AG04450 (cell line): ENCODE measurements around the gene UROC1. TPM values are rescaled to one million over a fixed set of nuclear protein-coding genes. Genes with fewer than 3 reads are reported as not detected.

Experiments used
- CTCF ChIA-PET: fragments of 300-600, 350-600 bp; formaldehyde crosslinking; extraction: SDS; loops from one replicate; lab custom pipeline; 2022; ENCODE audit warnings: antibody characterized with exemption, inconsistent platforms; lab: Charles Lee
- POLR2A ChIA-PET: fragments of 350-600 bp; formaldehyde crosslinking; extraction: SDS; loops from one replicate; lab custom pipeline; 2021; ENCODE audit warnings: antibody characterized with exemption, inconsistent platforms; lab: Yijun Ruan, JAX
- DNase-seq: peaks from one replicate; pipeline ENCODE4 v3.0.0-alpha.2; 2011; ENCODE audit warnings: low read depth, low spot score
- H3K27ac ChIP-seq: one replicate; pipeline ENCODE4 v1.5.1; 2012; ENCODE audit warnings: low read depth, low read length, control low read depth
- H3K27me3 ChIP-seq: one replicate; pipeline ENCODE4 v1.6.0; 2012; ENCODE audit warnings: low read length; ENCODE audit not compliant: control insufficient read depth, insufficient read depth
- H3K4me3 ChIP-seq: 2 replicates; pipeline ENCODE4 v1.5.1; 2011; ENCODE audit warnings: mild to moderate bottlenecking, low read depth, low read length, control low read depth
- H3K9me3 ChIP-seq: 2 replicates; pipeline ENCODE4 v1.5.1; 2012; ENCODE audit warnings: low read length; ENCODE audit not compliant: control insufficient read depth, insufficient read depth
- polyA plus RNA-seq: library from polyadenylated mRNA; depleted of rRNA; stranded (reverse); fragments of >200 nt; gene quantifications from 2 replicates; pipeline ENCODE4 v1.2.3, GENCODE V29; 2011
- TF ChIP-seq, protein P1 (sequence below): IDR thresholded peaks from 2 replicates; pipeline ENCODE4 v1.5.1; 2011; ENCODE audit warnings: low read depth, low read length, control low read depth, inconsistent platforms

The UROC1 gene
- polyA plus RNA-seq, 1 experiment, result not detected

DNA sequence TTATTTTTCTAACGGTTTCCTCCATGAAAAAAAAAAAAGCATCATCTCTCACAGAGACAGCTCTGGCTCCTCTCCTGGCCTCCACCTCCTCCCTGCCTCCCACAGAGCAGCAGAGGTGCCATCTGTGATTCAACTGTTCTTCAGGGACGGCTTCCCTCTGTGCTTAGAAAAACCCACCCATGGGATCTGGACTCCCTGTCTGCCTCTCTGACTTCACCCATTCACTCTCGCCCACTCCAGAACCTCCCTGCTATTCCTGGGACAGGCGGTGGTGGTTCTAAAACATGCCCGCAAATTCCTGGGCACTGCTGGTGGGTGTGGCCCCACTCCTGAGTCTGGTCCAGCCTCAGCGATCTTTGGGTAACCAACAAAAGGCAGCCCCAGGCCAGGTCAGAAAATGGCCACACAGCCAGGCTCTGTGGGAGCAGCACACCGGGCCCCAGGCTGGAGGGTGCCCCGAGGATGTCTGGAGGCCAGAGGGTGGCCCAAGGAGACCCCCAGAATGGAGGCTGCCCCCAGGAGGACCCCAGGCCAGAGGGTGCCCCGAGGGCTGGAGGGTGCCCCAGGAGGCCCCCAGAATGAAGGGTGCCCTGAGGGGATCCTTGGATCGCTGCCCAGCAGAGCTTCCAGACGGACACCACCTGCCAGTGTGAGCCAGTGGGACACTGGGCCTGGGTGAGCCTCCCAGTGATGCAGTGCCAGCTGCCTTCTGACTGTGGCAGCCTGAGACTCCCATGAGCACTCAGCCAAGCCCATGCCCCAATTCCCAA lies 3.7 kb upstream of the UROC1 start:
- DNase-seq, result no peak
- no peak overlapping the region for H3K4me3 ChIP-seq
- TF ChIP-seq, protein P1, sequence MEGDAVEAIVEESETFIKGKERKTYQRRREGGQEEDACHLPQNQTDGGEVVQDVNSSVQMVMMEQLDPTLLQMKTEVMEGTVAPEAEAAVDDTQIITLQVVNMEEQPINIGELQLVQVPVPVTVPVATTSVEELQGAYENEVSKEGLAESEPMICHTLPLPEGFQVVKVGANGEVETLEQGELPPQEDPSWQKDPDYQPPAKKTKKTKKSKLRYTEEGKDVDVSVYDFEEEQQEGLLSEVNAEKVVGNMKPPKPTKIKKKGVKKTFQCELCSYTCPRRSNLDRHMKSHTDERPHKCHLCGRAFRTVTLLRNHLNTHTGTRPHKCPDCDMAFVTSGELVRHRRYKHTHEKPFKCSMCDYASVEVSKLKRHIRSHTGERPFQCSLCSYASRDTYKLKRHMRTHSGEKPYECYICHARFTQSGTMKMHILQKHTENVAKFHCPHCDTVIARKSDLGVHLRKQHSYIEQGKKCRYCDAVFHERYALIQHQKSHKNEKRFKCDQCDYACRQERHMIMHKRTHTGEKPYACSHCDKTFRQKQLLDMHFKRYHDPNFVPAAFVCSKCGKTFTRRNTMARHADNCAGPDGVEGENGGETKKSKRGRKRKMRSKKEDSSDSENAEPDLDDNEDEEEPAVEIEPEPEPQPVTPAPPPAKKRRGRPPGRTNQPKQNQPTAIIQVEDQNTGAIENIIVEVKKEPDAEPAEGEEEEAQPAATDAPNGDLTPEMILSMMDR, result no peak
- H3K9me3 ChIP-seq, result no peaks in the 10 kb centered on the region
- H3K27me3 ChIP-seq, result peaks cover 33% of the 10 kb centered on the region
- H3K27ac ChIP-seq, result no peak overlapping the region
- ChIA-PET POLR2A (no interaction called here), CTCF (interaction anchor here (0.6 to 2.9 kb wide), 13 partner anchors 10 to 934 kb away, joined by 3 to 37 read pairs (median 6); no protein-coding TSS in a partner anchor)

DNA sequence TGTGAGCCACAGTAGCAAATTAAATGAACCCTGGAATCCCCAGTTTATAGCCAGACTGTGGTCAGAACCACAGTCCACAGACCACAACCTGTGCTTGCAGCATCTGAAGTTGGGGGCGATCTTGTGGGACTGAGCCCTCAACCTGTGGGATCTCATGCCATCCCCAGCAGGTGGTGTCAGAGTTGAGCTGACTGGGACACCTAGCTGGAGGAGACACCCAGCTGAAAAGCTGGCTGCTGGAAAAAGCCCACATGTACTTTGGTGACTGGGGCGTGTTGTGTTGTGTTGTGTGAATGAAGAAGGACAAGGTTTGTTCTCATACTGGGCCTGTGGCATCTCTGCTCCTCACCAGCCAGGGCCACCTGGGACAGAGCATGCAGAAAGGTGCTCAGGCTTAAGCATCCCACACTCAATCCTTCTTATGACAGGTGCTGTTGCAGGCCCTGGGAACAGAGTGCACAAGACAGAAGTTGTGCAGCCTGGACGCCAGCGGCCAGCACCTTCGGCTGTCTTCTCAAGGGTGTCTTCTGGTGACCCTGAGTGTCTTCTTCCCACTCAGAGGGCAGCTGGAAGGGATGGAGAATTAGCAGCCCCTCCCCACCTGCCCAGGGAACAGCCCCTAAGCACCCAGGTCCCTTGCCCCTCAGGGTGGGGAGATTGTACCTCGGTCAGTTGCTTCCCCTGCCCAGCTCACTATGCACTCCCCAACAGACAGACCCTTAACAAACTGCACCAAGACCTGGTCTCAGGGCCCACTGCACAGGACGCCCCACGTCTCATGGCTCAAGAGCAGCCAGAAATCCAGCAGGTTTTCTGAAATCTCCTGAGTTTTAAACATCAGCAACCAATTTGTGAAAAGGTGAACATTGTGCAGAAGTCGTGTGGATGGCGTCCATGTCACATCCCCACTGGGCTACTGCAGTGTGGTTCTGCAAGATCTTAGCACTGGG lies 2.2 kb upstream of the UROC1 start:
- ChIA-PET POLR2A (no interaction called here), CTCF (interaction anchor here (0.9 to 1.1 kb wide), 2 partner anchors 11 to 936 kb away, joined by 3 to 4 read pairs; no protein-coding TSS in a partner anchor)
- H3K27ac ChIP-seq, result no peak overlapping the region
- TF ChIP-seq, protein P1, result no peak
- H3K9me3 ChIP-seq, result no peaks in the 10 kb centered on the region
- H3K4me3 ChIP-seq, result no peak overlapping the region
- peaks cover 26% of the 10 kb centered on the region for H3K27me3 ChIP-seq
- no peak for DNase-seq

DNA sequence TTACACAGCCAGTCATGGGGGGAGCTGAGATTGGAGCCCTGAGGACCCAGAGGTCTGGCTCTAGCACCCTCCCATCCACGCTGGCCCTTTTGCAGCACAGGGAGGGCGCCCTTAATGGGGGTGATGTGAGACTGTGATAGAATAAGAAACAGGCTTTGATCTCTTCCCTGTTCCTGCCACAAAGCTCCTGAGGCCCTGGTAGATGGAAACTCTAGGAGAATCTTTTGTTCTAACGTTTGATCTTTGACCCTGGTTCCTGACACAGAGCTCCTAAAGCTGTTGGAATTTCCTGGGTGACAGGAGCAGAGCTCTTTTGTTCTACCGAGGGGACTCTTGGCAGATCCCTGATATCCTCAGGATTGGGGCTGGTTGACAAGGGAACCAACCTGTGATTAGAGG lies 1.2 kb upstream of the UROC1 start:
- TF ChIP-seq, protein P1, result no peak
- Histone ChIP-seq H3K4me3 (no peak overlapping the region), H3K27ac (no peak overlapping the region), H3K9me3 (no peaks in the 10 kb centered on the region), H3K27me3 (peaks cover 21% of the 10 kb centered on the region)
- no peak for DNase-seq
- ChIA-PET CTCF (interaction anchor here (1.1 kb wide), 1 partner anchor 10 kb away, joined by 4 read pairs; no protein-coding TSS in a partner anchor), POLR2A (no interaction called here)

DNA sequence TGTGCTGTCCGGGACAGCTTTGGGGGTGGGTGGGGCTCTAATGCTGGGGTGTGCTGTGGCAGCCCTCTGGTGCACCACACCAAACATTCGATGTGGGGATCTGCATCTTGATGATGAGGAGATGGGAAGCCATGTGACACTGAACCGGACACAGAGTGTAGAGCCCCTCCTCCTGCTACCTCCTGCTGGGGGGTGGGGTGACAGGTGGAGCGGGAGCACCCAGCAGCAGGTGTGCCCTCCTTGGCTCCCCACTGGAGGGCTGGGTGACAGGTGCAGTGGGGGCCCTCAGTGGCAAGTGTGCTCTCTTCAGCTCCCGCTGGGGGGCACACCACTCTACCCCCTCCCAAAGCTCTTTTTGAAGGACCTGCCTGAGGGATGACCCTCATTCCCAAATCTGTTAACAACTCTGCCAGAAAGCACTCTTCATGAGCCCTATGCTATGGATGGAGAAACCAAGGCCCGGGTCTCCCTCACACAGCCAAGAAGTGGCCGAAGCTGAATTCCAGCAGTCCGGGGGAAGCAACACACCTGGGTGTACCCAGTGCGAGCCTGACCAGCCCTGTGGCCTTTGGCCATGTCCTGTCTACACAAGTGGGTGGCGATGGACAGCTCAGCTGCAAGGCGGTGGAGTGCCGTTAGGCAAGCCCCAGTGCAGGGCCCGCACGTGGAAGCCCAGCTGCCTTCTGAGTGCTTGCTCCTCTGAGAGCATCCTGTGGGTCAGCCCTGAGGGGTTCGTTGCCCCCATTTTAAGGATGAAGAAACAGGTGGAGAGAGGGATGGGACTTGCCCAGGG lies 609 bp upstream of the UROC1 start:
- CTCF ChIA-PET, result interaction anchor here (1.1 kb wide), 1 partner anchor 9 kb away, joined by 4 read pairs; no protein-coding TSS in a partner anchor
- POLR2A ChIA-PET, result no interaction called here
- no peak for DNase-seq

More for the DNA sequence above, 609 bp upstream of the UROC1 start:
- Histone ChIP-seq H3K27me3 (peaks cover 15% of the 10 kb centered on the region), H3K9me3 (no peaks in the 10 kb centered on the region), H3K27ac (no peak overlapping the region), H3K4me3 (no peak overlapping the region)
- TF ChIP-seq, protein P1, result no peak
